K562 (cell line): ENCODE data around the gene MGAT1. TPM values are rescaled to one million over a fixed set of nuclear protein-coding genes. Genes with fewer than 3 reads are reported as not detected.

Experiments
- CBX3 ChIP-seq, 2 experiments: IDR thresholded peaks; 1 replicate in 1 of 2; 2 replicates in 1 of 2; pipeline ENCODE4 v1.6.1; 2012; ENCODE audit warnings: inconsistent platforms in 2 of 2, low read length in 2 of 2, borderline replicate concordance in 1 of 2, control low read depth in 1 of 2
- DLX4 ChIP-seq: fragments of 250-450 bp; sonication (Bioruptor Pico); IDR thresholded peaks from 2 replicates; pipeline ENCODE4 v1.6.1; 2021; ENCODE audit warnings: mild to moderate bottlenecking
- E2F5 ChIP-seq: sonication (generic); formaldehyde crosslinking; IDR thresholded peaks from 2 replicates; pipeline ENCODE4 v1.8.0; 2022; ENCODE audit warnings: mild to moderate bottlenecking, missing genetic modification reagents
- EP400 ChIP-seq: fragments of 450-650 bp; IDR thresholded peaks from 2 replicates; pipeline ENCODE4 v1.6.1; 2017; ENCODE audit warnings: antibody characterized with exemption, mild to moderate bottlenecking, moderate library complexity
- FOXP4 ChIP-seq: sonication (generic); formaldehyde crosslinking; IDR thresholded peaks from 2 replicates; pipeline ENCODE4 v1.8.0; 2022; ENCODE audit warnings: mild to moderate bottlenecking, missing genetic modification reagents, borderline replicate concordance
- GTF2B ChIP-seq: IDR thresholded peaks from 2 replicates; pipeline ENCODE4 v1.6.1; 2011; ENCODE audit not compliant: insufficient read length; ENCODE audit errors: extremely low read depth
- GTF2E2 ChIP-seq: fragments of 200-800 bp; sonication (Bioruptor generic); IDR thresholded peaks from 2 replicates; pipeline ENCODE4 v1.6.1; 2016; ENCODE audit warnings: missing genetic modification characterization, missing compliant biosample characterization
- HOMEZ ChIP-seq: fragments of 250-450 bp; sonication (Bioruptor Pico); IDR thresholded peaks from 2 replicates; pipeline ENCODE4 v1.4.0; 2020; ENCODE audit warnings: mild to moderate bottlenecking, moderate library complexity
- ILF3 ChIP-seq: fragments of 450-650 bp; IDR thresholded peaks from 2 replicates; pipeline ENCODE4 v1.6.1; 2018; ENCODE audit warnings: antibody characterized with exemption, mild to moderate bottlenecking, moderate library complexity, borderline replicate concordance
- MEF2D ChIP-seq: conservative IDR thresholded peaks from 2 replicates; pipeline ENCODE4 v1.6.1; 2016; ENCODE audit warnings: low read depth, missing genetic modification characterization, missing compliant biosample characterization
- NFATC3 ChIP-seq: fragments of 450-650 bp; IDR thresholded peaks from 2 replicates; pipeline ENCODE4 v1.6.1; 2017; ENCODE audit warnings: mild to moderate bottlenecking
- PCBP1 ChIP-seq: fragments of 200-400 bp; formaldehyde crosslinking; IDR thresholded peaks from 2 replicates; pipeline ENCODE4 v1.6.1; 2018; ENCODE audit warnings: mild to moderate bottlenecking, low read depth, low read length; ENCODE audit not compliant: poor library complexity, severe bottlenecking
- PHF21A ChIP-seq: fragments of 450-650 bp; IDR thresholded peaks from 2 replicates; pipeline ENCODE4 v1.6.1; 2017; ENCODE audit warnings: low read depth, borderline replicate concordance
- SMAD2 ChIP-seq: fragments of 150-350 bp; IDR thresholded peaks from 2 replicates; pipeline ENCODE4 v1.6.1; 2014; ENCODE audit warnings: low read depth, mild to moderate bottlenecking, low read length
- ZNF239 ChIP-seq: fragments of 250-450 bp; sonication (Bioruptor Pico); IDR thresholded peaks from 2 replicates; pipeline ENCODE4 v1.4.0; 2020; ENCODE audit warnings: mild to moderate bottlenecking
- ZNF316 ChIP-seq: fragments of 450-650 bp; IDR thresholded peaks from 2 replicates; pipeline ENCODE4 v1.6.1; 2016
- ZNF586 ChIP-seq: fragments of 450-650 bp; formaldehyde crosslinking; conservative IDR thresholded peaks from 2 replicates; pipeline ENCODE4 v1.4.0; 2020; ENCODE audit warnings: mild to moderate bottlenecking, moderate library complexity
- ZNF655 ChIP-seq: fragments of 250-450 bp; sonication (Bioruptor Pico); IDR thresholded peaks from 2 replicates; pipeline ENCODE4 v1.5.0; 2021
- polyA plus RNA-seq, 8 experiments: library from polyadenylated mRNA; depleted of rRNA in 4 of 8; stranded (reverse) in 5 of 8; unstranded in 3 of 8; fragments of >200 nt; fragmentation: Nextera tagmentation in 2 of 8; fragmentation: Illumina TruSeq in 1 of 8; extraction: Ambion mirVana in 2 of 8; extraction: Trizol in 1 of 8; gene quantifications; 2 replicates each; pipeline versions ENCODE4 v1.2.1 to v1.2.3, GENCODE V29; 2011 to 2014; ENCODE audit warnings: inconsistent platforms in 1 of 8, missing spikeins in 1 of 8
- total RNA-seq, 7 experiments: library from RNA; depleted of rRNA in 6 of 7; stranded (reverse); fragments of >200 nt in 6 of 7; fragmentation: Illumina TruSeq in 2 of 7; extraction: Trizol in 2 of 7; gene quantifications; 2 replicates each; pipeline versions ENCODE4 v1.2.1 to v1.2.3, GENCODE V29; 2011 to 2021; ENCODE audit warnings: low replicate concordance in 1 of 7

The MGAT1 gene
- total and polyA plus RNA-seq, 9 of the 15 experiments (the other 6 are each of a cell fraction or from before 2014, with no cell fraction given) = 3.9 to 82.7 (median 44.5) TPM

- TF ChIP-seq CBX3 (IDR thresholded peaks at IDR 0.05; ENCODE audit: borderline replicate concordance in 1 of 2, low read length in 2 of 2) = no peak
- TF ChIP-seq GTF2E2 = no peak
- TF ChIP-seq NFATC3 = no peak
- peak; percentile 36 for TF ChIP-seq PCBP1
- no peak for TF ChIP-seq SMAD2
- TF ChIP-seq ZNF239 (CRISPR knock-in tag) = no peak
- TF ChIP-seq EP400 = peak; percentile 76; the same call in 1 of the 2 replicates
- TF ChIP-seq ZNF655 (CRISPR knock-in tag) = no peak
- no peak for TF ChIP-seq ILF3
- no peak for TF ChIP-seq FOXP4 (CRISPR knock-in tag)
- TF ChIP-seq DLX4 = no peak
- no peak for TF ChIP-seq E2F5 (CRISPR knock-in tag)
- no peak for TF ChIP-seq GTF2B
- TF ChIP-seq HOMEZ (CRISPR knock-in tag) = no peak
- TF ChIP-seq ZNF586 = no peak
- TF ChIP-seq MEF2D (tag) = no peak
- TF ChIP-seq ZNF316 = no peak
- TF ChIP-seq PHF21A = no peak
Observed at GRCh38 chr5:180802325-180803180, at the start of gene MGAT1 (continued).
